IMR-90 (cell line): ENCODE results near the gene MCUB. TPM values are rescaled to one million over a fixed set of nuclear protein-coding genes. Genes with fewer than 3 reads are reported as not detected.

Source experiments
- ATAC-seq: fragments of 200-7000 bp; cut with Tn5 transposase; 2 replicates; pipeline ENCODE4 v1.9.1; 2020; ENCODE audit warnings: low read depth, mild to moderate bottlenecking, moderate library complexity
- BruUV-seq: library from RNA; stranded (reverse); fragments of 400-500 nt; replicated peaks from 2 replicates; lab custom pipeline; 2021; lab: Mats Ljungman, UMichigan
- CTCF ChIA-PET: fragments of 300-600 bp; formaldehyde crosslinking; extraction: SDS; loops from one replicate; lab custom pipeline; 2021; ENCODE audit warnings: antibody characterized with exemption; lab: Yijun Ruan, JAX
- POLR2A ChIA-PET: fragments of 300-600 bp; sonication (Branson Sonifier 250); formaldehyde crosslinking; loops from one replicate; lab custom pipeline; 2022; ENCODE audit warnings: antibody characterized with exemption; ENCODE audit not compliant: unreplicated experiment; lab: Charles Lee
- DNase-seq: peaks from one replicate; pipeline ENCODE4 v3.0.0; 2013
- H2AFZ ChIP-seq: replicated peaks from 2 replicates; pipeline ENCODE3; 2013; ENCODE audit warnings: low read length, mild to moderate bottlenecking; ENCODE audit not compliant: poor library complexity
- H2AK5ac ChIP-seq: 2 replicates; pipeline ENCODE4 v1.6.1; 2013; ENCODE audit warnings: low read depth, low read length, inconsistent platforms
- H2AK9ac ChIP-seq: replicated peaks from 2 replicates; pipeline ENCODE3; 2013; ENCODE audit warnings: mild to moderate bottlenecking, low read depth, low read length, moderate library complexity; ENCODE audit not compliant: poor library complexity
- H2BK120ac ChIP-seq: 2 replicates; pipeline ENCODE4 v1.6.1; 2013; ENCODE audit warnings: low read depth, low read length, inconsistent platforms
- H2BK15ac ChIP-seq: 3 replicates; pipeline ENCODE4 v1.6.1; 2013; ENCODE audit warnings: low read depth, low read length, inconsistent platforms
- H2BK20ac ChIP-seq: 2 replicates; pipeline ENCODE4 v1.6.1; 2013; ENCODE audit warnings: low read depth, mild to moderate bottlenecking, inconsistent platforms, low read length, moderate library complexity
- H2BK5ac ChIP-seq: 2 replicates; pipeline ENCODE4 v1.6.1; 2013; ENCODE audit warnings: mild to moderate bottlenecking, low read depth, low read length, inconsistent platforms; ENCODE audit not compliant: poor library complexity, severe bottlenecking
- H3K14ac ChIP-seq: replicated peaks from 2 replicates; pipeline ENCODE4 v1.6.1; 2013; ENCODE audit warnings: low read depth, low read length, inconsistent platforms
- H3K18ac ChIP-seq: 2 replicates; pipeline ENCODE4 v1.6.1; 2013; ENCODE audit warnings: low read depth, low read length, control low read depth
- H3K23ac ChIP-seq: 2 replicates; pipeline ENCODE4 v1.6.1; 2013; ENCODE audit warnings: low read depth, low read length, inconsistent platforms
- H3K27ac ChIP-seq: 2 replicates; pipeline ENCODE4 v1.5.1; 2013; ENCODE audit warnings: mild to moderate bottlenecking, control low read depth, low read length; ENCODE audit not compliant: insufficient read depth
- H3K27me3 ChIP-seq: 2 replicates; pipeline ENCODE4 v1.6.1; 2013; ENCODE audit warnings: low read length; ENCODE audit not compliant: control insufficient read depth, insufficient read depth
- H3K36me3 ChIP-seq: 2 replicates; pipeline ENCODE4 v1.6.1; 2013; ENCODE audit warnings: low read length, mixed read lengths; ENCODE audit not compliant: control insufficient read depth, insufficient read depth
- H3K4ac ChIP-seq: 2 replicates; pipeline ENCODE4 v1.6.1; 2013; ENCODE audit warnings: low read depth, low read length, inconsistent platforms
- H3K4me1 ChIP-seq: 2 replicates; pipeline ENCODE4 v1.6.1; 2013; ENCODE audit warnings: low read length, mixed read lengths; ENCODE audit not compliant: control insufficient read depth, insufficient read depth
- H3K4me2 ChIP-seq: 2 replicates; pipeline ENCODE4 v1.6.1; 2013; ENCODE audit warnings: low read depth, mild to moderate bottlenecking, control low read depth, low read length, moderate library complexity
- H3K4me3 ChIP-seq: 2 replicates; pipeline ENCODE4 v1.5.1; 2013; ENCODE audit warnings: low read depth, mild to moderate bottlenecking, control low read depth, low read length, moderate library complexity; ENCODE audit not compliant: insufficient read depth
- H3K56ac ChIP-seq: 2 replicates; pipeline ENCODE4 v1.6.1; 2013; ENCODE audit warnings: low read length, inconsistent platforms; ENCODE audit not compliant: insufficient read depth; ENCODE audit errors: extremely low read depth
- H3K79me1 ChIP-seq, 2 experiments: 2 replicates each; pipeline ENCODE4 v1.6.1; 2013; ENCODE audit warnings: low read length in 2 of 2, inconsistent platforms in 1 of 2, low read depth in 1 of 2
- H3K9ac ChIP-seq: 2 replicates; pipeline ENCODE4 v1.6.1; 2013; ENCODE audit warnings: low read depth, low read length, control low read depth
- H3K9me1 ChIP-seq: 2 replicates; pipeline ENCODE4 v1.6.1; 2013; ENCODE audit warnings: low read length, inconsistent platforms; ENCODE audit not compliant: insufficient read depth
- H3K9me3 ChIP-seq: 2 replicates; pipeline ENCODE4 v1.6.1; 2013; ENCODE audit warnings: low read length; ENCODE audit not compliant: control insufficient read depth, insufficient read depth
- H4K20me1 ChIP-seq: 2 replicates; pipeline ENCODE4 v1.6.1; 2013; ENCODE audit warnings: low read length, inconsistent platforms; ENCODE audit not compliant: insufficient read depth
- H4K5ac ChIP-seq: 2 replicates; pipeline ENCODE4 v1.6.1; 2013; ENCODE audit warnings: mild to moderate bottlenecking, low read depth, low read length, control low read depth
- H4K8ac ChIP-seq, 2 experiments: 2 replicates each; pipeline ENCODE4 v1.6.1; 2013; ENCODE audit warnings: low read depth in 2 of 2, low read length in 2 of 2, control low read depth in 1 of 2, inconsistent platforms in 1 of 2
- H4K91ac ChIP-seq: 2 replicates; pipeline ENCODE4 v1.6.1; 2013; ENCODE audit warnings: low read depth, low read length, inconsistent platforms; ENCODE audit not compliant: insufficient read depth
- BHLHE40 ChIP-seq: fragments of 150-350 bp; IDR thresholded peaks from 2 replicates; pipeline ENCODE4 v1.6.1; 2016; ENCODE audit warnings: mild to moderate bottlenecking, low read depth, low read length
- CHD1 ChIP-seq: IDR thresholded peaks from 2 replicates; pipeline ENCODE4 v1.6.1; 2012; ENCODE audit warnings: low read depth, low read length, improper control_type of control experiment
- MXI1 ChIP-seq: IDR thresholded peaks from 2 replicates; pipeline ENCODE4 v1.6.1; 2012; ENCODE audit warnings: low read depth, mild to moderate bottlenecking, low read length, moderate library complexity, borderline replicate concordance
- RFX5 ChIP-seq: IDR thresholded peaks from 2 replicates; pipeline ENCODE4 v1.8.0; 2012; ENCODE audit warnings: low read depth, mild to moderate bottlenecking, low read length, moderate library complexity
- SMC3 ChIP-seq: fragments of 150-350 bp; IDR thresholded peaks from 2 replicates; pipeline ENCODE4 v1.6.1; 2016; ENCODE audit warnings: low read depth, mild to moderate bottlenecking, antibody characterized with exemption, low read length, moderate library complexity
- WGBS, 2 experiments: methylation state at CpG; one replicate each; pipeline versions ENCODE4 v1.1.5 to v1.1.7; 2013; ENCODE audit warnings: missing lambda C conversion rate in 2 of 2; ENCODE audit not compliant: insufficient read length in 1 of 2; ENCODE audit errors: extremely low coverage in 2 of 2; 5-methylcytosine and 5-hydroxymethylcytosine counted together
- dilution Hi-C: fragments of 300-500 bp; cut with HindIII; formaldehyde crosslinking; loops from one replicate; pipeline ENCODE4 v1.14.3; 2018; ENCODE audit warnings: low sequenced_read_pairs; ENCODE audit not compliant: unreplicated experiment
- in situ Hi-C: fragments of 300-500 bp; cut with MboI; formaldehyde crosslinking; loops from 3 replicates; pipeline ENCODE4 v1.14.3; 2019; ENCODE audit warnings: low sequenced_read_pairs, inconsistent platforms, mixed read lengths
- intact Hi-C: fragments of 100-400 bp; cut with micrococcal nuclease; formaldehyde crosslinking; loops from 2 replicates; pipeline ENCODE4 v1.10.0; 2022
- polyA plus RNA-seq, 3 experiments: library from polyadenylated mRNA; depleted of rRNA; stranded (reverse); fragments of >200 nt; gene quantifications; 2 replicates each; pipeline ENCODE4 v1.2.3, GENCODE V29; 2012; ENCODE audit warnings: low replicate concordance in 1 of 3
- total RNA-seq: library from RNA; depleted of rRNA; stranded (reverse); fragments of >200 nt; gene quantifications from 2 replicates; pipeline ENCODE4 v1.2.3, GENCODE V29; 2012

Gene MCUB
- total and polyA plus RNA-seq, 2 of the 4 experiments (the other 2 are of a cell fraction) = 18.5 to 20.4 TPM

GRCh38 chr4:109574931-109575804 is 15.1 kb downstream of the MCUB start:
- CTCF ChIA-PET = interaction anchor here (1.8 kb wide), 1 partner anchor 14 kb away, joined by 6 read pairs; the partner anchor contains the start of gene MCUB
- in situ Hi-C loops = no loop called here
- intact Hi-C loops = no loop called here

More at GRCh38 chr4:109574931-109575804, 15.1 kb downstream of the MCUB start:
- Histone ChIP-seq H4K5ac (no peak overlapping the region), H4K8ac (no peak overlapping the region), H3K23ac (no peak overlapping the region), H2AK9ac (no peak overlapping the region), H2AK5ac (no peak overlapping the region), H2BK5ac (no peak overlapping the region), H2AFZ (no peak overlapping the region), H3K4me1 (no peaks in the 10 kb centered on the region), H3K27ac (no peak overlapping the region), H3K9ac (no peak overlapping the region), H3K9me3 (no peaks in the 10 kb centered on the region), H3K27me3 (no peaks in the 10 kb centered on the region), H4K20me1 (no peaks in the 10 kb centered on the region), H2BK20ac (no peak overlapping the region), H2BK15ac (no peak overlapping the region), H3K36me3 (no peaks in the 10 kb centered on the region), H3K4ac (no peak overlapping the region), H3K4me3 (no peak overlapping the region), H3K56ac (no peak overlapping the region), H3K18ac (no peak overlapping the region), H3K79me1 (no peaks in the 10 kb centered on the region; a peak in 2 of 4 replicates), H3K14ac (no peak overlapping the region), H2BK120ac (no peak overlapping the region), H3K4me2 (no peak overlapping the region), H4K91ac (no peak overlapping the region), H3K9me1 (no peaks in the 10 kb centered on the region)
- no TSS peak for BruUV-seq
- dilution Hi-C loops = no loop called here
- no CpG with 5 or more reads among the region's 7 CpGs for WGBS, 2 experiments
- DNase-seq = no peak
- POLR2A ChIA-PET = no interaction called here
- no peak for ATAC-seq
- no peak for TF ChIP-seq CHD1
- no peak for TF ChIP-seq MXI1
- no peak for TF ChIP-seq BHLHE40
- no peak for TF ChIP-seq SMC3
- TF ChIP-seq RFX5 = no peak
